Caco-2 (cell line): ENCODE measurements around the gene CADPS. TPM values are rescaled to one million over a fixed set of nuclear protein-coding genes. Genes with fewer than 3 reads are reported as not detected.

Experiments used
- BruUV-seq: library from RNA; stranded (reverse); fragments of 400-500 nt; replicated peaks from 2 replicates; lab custom pipeline; 2021; lab: Mats Ljungman, UMichigan
- CTCF ChIA-PET: fragments of 300-600 bp; sonication (Branson Sonifier 250); formaldehyde crosslinking; loops from one replicate; lab custom pipeline; 2022; ENCODE audit warnings: antibody characterized with exemption; lab: Charles Lee
- POLR2A ChIA-PET: fragments of 300-600 bp; sonication (Branson Sonifier 250); formaldehyde crosslinking; loops from one replicate; lab custom pipeline; 2022; ENCODE audit warnings: antibody characterized with exemption; lab: Charles Lee
- DNase-seq, 2 experiments: peaks; one replicate each; pipeline versions ENCODE4 v3.0.0 to v3.0.0-alpha.2; 2020 to 2022
- H3K27me3 ChIP-seq: replicated peaks from 2 replicates; pipeline ENCODE4 v1.6.0; 2011; ENCODE audit warnings: low read length; ENCODE audit not compliant: control insufficient read depth, insufficient read depth
- H3K36me3 ChIP-seq: 2 replicates; pipeline ENCODE4 v1.5.1; 2011; ENCODE audit warnings: low read length; ENCODE audit not compliant: control insufficient read depth, insufficient read depth
- H3K4me1 ChIP-seq: fragments of 250-450 bp; sonication (Bioruptor Pico); 2 replicates; pipeline ENCODE4 v1.5.1; 2020; ENCODE audit warnings: mild to moderate bottlenecking
- H3K4me3 ChIP-seq: 2 replicates; pipeline ENCODE4 v1.5.1; 2011; ENCODE audit warnings: low read depth, mild to moderate bottlenecking, control low read depth, low read length
- H3K9me3 ChIP-seq: fragments of 250-450 bp; sonication (Bioruptor Pico); 2 replicates; pipeline ENCODE4 v1.5.1; 2020; ENCODE audit warnings: mild to moderate bottlenecking, moderate library complexity
- H3K27ac Mint-ChIP-seq: one replicate; pipeline ENCODE4 v1.8.0; 2022; ENCODE audit warnings: mixed read lengths; ENCODE audit not compliant: unreplicated experiment
- H3K27me3 Mint-ChIP-seq: one replicate; pipeline ENCODE4 v1.8.0; 2022; ENCODE audit warnings: mixed read lengths; ENCODE audit not compliant: insufficient read depth, unreplicated experiment
- H3K36me3 Mint-ChIP-seq: one replicate; pipeline ENCODE4 v1.8.0; 2022; ENCODE audit warnings: mild to moderate bottlenecking, mixed read lengths; ENCODE audit not compliant: insufficient read depth, unreplicated experiment
- H3K4me1 Mint-ChIP-seq: one replicate; pipeline ENCODE4 v1.8.0; 2022; ENCODE audit warnings: low read depth, mixed read lengths; ENCODE audit not compliant: unreplicated experiment
- H3K4me3 Mint-ChIP-seq: one replicate; pipeline ENCODE4 v1.8.0; 2022; ENCODE audit warnings: mild to moderate bottlenecking, moderate library complexity, mixed read lengths; ENCODE audit not compliant: unreplicated experiment
- H3K9me3 Mint-ChIP-seq: one replicate; pipeline ENCODE4 v1.8.0; 2022; ENCODE audit warnings: mixed read lengths; ENCODE audit not compliant: unreplicated experiment
- CTCF ChIP-seq, 2 experiments: fragments of 200-600 bp in 1 of 2; IDR thresholded peaks; 1 replicate in 1 of 2; 2 replicates in 1 of 2; pipeline versions ENCODE4 v1.5.1 to v1.8.0; 2011 to 2022; ENCODE audit warnings: antibody characterized with exemption in 1 of 2, control low read depth in 1 of 2, inconsistent platforms in 1 of 2, low read depth in 1 of 2, low read length in 1 of 2, mild to moderate bottlenecking in 1 of 2, moderate library complexity in 1 of 2; ENCODE audit not compliant: insufficient read depth in 1 of 2, severe bottlenecking in 1 of 2, unreplicated experiment in 1 of 2
- intact Hi-C: fragments of 100-400 bp; cut with micrococcal nuclease; formaldehyde crosslinking; loops from one replicate; pipeline ENCODE4 v1.10.0; 2022; ENCODE audit not compliant: unreplicated experiment
- total RNA-seq: library from RNA; stranded (reverse); gene quantifications from 2 replicates; pipeline ENCODE4 v1.2.3, GENCODE V29; 2022

Gene CADPS
- total RNA-seq, 1 experiment from 2014 or later: not detected

- no TSS peak for BruUV-seq
- DNase-seq: no peak
- Mint-ChIP-seq H3K4me1 (no peaks in the 10 kb centered on the region), H3K4me3 (no peak overlapping the region), H3K27ac (no peak overlapping the region), H3K36me3 (no peaks in the 10 kb centered on the region), H3K27me3 (peaks cover 18% of the 10 kb centered on the region), H3K9me3 (no peaks in the 10 kb centered on the region)
- H3K36me3 ChIP-seq: no peaks in the 10 kb centered on the region
- no peaks in the 10 kb centered on the region; the same call in 1 of the 2 replicates for H3K27me3 ChIP-seq
- H3K9me3 ChIP-seq: no peaks in the 10 kb centered on the region
- H3K4me3 ChIP-seq: no peak overlapping the region
- TF ChIP-seq CTCF (IDR thresholded peaks at IDR 0.05; ENCODE audit: insufficient read depth in 1 of 2, low read depth in 1 of 2, low read length in 1 of 2, severe bottlenecking in 1 of 2, unreplicated experiment in 1 of 2): no peak
- ChIA-PET CTCF (no interaction called here), POLR2A (no interaction called here)
- H3K4me1 ChIP-seq: no peaks in the 10 kb centered on the region
- intact Hi-C loops: no loop called here
These were observed 504.1 kb downstream of the CADPS start for GRCh38 chr3:62370858-62371719.

DNA sequence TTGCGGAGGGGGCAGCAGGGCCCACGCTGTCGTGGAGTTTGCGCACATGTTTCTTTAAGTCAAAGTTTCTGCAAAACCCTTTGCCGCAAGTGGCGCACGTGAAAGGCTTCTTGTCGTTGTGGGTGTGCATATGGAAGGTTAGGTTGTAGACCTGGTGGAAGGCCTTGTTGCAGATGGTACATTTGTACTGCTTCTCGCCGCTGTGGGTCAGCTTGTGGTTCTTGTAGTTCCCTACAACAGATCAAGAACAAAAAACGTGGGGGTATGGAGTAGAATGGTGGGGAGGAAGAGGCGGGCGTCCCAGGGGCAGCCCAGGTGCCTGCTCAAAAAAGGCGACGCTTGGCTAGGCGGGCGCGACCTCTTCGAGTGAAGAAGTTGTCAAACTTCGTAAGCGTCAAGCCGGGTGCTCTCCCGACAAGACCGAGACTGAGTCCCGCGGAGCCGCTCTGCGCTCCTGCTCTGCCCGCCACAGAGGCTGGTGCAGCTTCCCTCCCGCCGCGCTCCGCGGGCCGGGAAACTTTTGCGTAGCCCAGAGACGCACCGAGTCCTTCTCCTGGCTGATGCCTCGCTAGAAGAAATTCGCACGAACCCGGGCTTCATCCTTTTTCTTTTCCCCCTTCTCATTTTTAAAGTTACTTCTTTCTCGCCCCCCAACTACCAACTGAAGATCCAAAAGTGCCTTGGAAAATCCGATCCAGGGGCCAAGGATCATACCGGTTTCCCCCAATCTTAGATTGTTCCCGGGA lies 504.9 kb downstream of the CADPS start:
- ChIA-PET POLR2A (no interaction called here), CTCF (no interaction called here)
- Mint-ChIP-seq H3K36me3 (no peaks in the 10 kb centered on the region), H3K27ac (no peak overlapping the region), H3K9me3 (no peaks in the 10 kb centered on the region), H3K4me3 (no peak overlapping the region), H3K4me1 (no peaks in the 10 kb centered on the region), H3K27me3 (peaks cover 11% of the 10 kb centered on the region)
- Histone ChIP-seq H3K27me3 (no peaks in the 10 kb centered on the region; the same call in 1 of the 2 replicates), H3K9me3 (no peaks in the 10 kb centered on the region), H3K4me1 (no peaks in the 10 kb centered on the region), H3K36me3 (no peaks in the 10 kb centered on the region), H3K4me3 (no peak overlapping the region)
- intact Hi-C loops: no loop called here
- BruUV-seq: no TSS peak
- no peak for DNase-seq
- TF ChIP-seq CTCF (IDR thresholded peaks at IDR 0.05; ENCODE audit: insufficient read depth in 1 of 2, low read depth in 1 of 2, low read length in 1 of 2, severe bottlenecking in 1 of 2, unreplicated experiment in 1 of 2): no peak

- Histone ChIP-seq H3K4me1 (no peaks in the 10 kb centered on the region), H3K27me3 (no peaks in the 10 kb centered on the region; the same call in 1 of the 2 replicates), H3K36me3 (no peaks in the 10 kb centered on the region), H3K4me3 (no peak overlapping the region), H3K9me3 (no peaks in the 10 kb centered on the region)
- no peak overlapping the region for H3K27ac Mint-ChIP-seq
- no peaks in the 10 kb centered on the region for H3K4me1 Mint-ChIP-seq
- intact Hi-C loops: no loop called here
- H3K36me3 Mint-ChIP-seq: no peaks in the 10 kb centered on the region
- no peaks in the 10 kb centered on the region for H3K9me3 Mint-ChIP-seq
- no peak overlapping the region for H3K4me3 Mint-ChIP-seq
- peaks cover 10% of the 10 kb centered on the region for H3K27me3 Mint-ChIP-seq
- CTCF ChIA-PET: no interaction called here
- POLR2A ChIA-PET: no interaction called here
- TF ChIP-seq CTCF (IDR thresholded peaks at IDR 0.05; ENCODE audit: insufficient read depth in 1 of 2, low read depth in 1 of 2, low read length in 1 of 2, severe bottlenecking in 1 of 2, unreplicated experiment in 1 of 2): no peak
- no TSS peak for BruUV-seq
- no peak for DNase-seq
These were observed 505.8 kb downstream of the CADPS start for GRCh38 chr3:62369476-62369743.
